HG02870 (cell line): ENCODE measurements around the gene ERP29.
"Not testable (repeated sequence)": the region's sequence is repeated elsewhere in the genome, so short reads cannot be mapped to it uniquely, and the experiment has no call there.

Source experiments
- ATAC-seq: cut with Tn5 transposase; IDR thresholded peaks from one replicate; pipeline ENCODE4 v1.9.1; 2021; ENCODE audit warnings: mild to moderate bottlenecking, moderate library complexity; ENCODE audit not compliant: unreplicated experiment

The ERP29 gene

DNA sequence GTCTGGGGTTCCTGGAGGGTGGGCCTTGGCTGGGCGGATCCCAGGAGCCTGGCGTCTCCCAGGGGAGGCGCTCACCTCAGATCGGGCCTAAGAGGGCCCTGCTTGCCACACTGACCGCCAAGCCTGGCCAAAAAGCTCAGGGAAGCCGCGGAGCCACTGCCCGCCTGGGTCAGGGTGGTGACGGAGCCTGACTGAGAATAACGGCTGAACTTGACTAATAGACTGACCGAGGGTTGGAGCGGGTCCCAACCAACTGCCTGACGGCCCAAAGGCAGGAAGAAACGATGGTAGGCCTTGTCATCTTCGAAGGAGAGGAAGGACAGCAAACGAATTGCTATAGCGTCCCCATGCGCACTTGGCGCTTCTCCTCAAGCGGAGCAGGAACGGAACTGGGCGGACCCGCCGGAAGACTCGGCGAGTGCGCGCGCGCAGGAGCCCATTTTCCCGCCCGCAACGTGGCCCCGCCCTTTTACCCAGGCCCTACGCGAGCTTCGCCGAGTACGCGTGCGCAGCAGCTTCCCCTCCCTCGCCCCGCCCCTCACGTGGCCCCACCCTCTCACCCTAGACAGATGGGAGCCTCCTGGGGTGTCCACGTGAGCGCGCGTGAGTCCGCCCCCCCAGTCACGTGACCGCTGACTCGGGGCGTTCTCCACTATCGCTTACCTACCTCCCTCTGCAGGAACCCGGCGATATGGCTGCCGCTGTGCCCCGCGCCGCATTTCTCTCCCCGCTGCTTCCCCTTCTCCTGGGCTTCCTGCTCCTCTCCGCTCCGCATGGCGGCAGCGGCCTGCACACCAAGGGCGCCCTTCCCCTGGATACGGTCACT lies at the start of gene ERP29, which contains the start of gene TMEM116:
Gene ERP29, plus strand, starts transcription at position 652 of the 826 bp plus-strand sequence. Its CDS starts 40 bp downstream, at position 692.
Gene TMEM116, minus strand, starts transcription at position 391 of the 826 bp plus-strand sequence. CDS start 7,895 bp downstream, outside the sequence.
- ATAC-seq, result peak; percentile 67

DNA sequence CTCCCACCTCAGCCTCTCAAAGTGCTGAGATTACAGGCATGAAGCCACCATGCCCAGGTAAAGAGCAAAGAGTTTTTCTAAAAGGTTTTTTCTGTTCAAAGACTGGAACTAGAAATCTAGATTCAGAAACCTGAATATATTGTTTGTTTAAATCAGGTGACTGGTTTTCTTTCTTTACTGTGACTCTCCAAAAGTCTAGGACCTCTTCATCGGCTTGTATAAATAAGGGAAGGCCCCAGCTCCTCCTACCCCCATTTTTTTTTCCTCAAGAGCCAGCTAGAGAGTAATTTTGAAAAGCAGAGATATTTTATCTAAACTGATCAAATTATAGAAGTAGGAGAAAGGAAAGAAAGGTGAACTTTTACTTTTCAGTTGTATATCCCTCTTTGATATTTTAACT lies 48.3 kb upstream of the ERP29 start:
- ATAC-seq, result no peak

GRCh38 chr12:111971800-111972199 lies 41.4 kb upstream of the ERP29 start:
- ATAC-seq, result no peak

GRCh38 chr12:111975161-111975931 lies 37.9 kb upstream of the ERP29 start:
- no peak for ATAC-seq

- ATAC-seq, result no peak
These were observed 36.9 kb upstream of the ERP29 start for GRCh38 chr12:111976291-111976690.

DNA sequence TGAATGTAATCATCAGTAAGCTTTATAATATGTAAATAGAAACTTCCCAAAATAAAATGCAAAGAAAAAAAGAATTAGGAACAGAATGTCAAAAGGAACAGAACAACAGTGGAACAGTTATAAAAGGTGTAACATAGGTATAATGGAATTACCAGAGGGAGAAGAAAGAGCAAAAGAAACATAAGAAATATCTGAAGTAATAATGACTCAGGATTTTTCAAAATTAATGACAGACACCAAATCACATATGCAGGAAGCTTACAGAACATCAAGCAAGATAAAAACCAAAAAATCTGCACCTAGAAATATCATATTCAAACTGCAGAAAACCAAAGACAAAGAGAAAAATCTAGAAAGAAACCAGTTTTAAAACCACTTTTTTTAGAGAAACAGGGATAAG lies 36.4 kb upstream of the ERP29 start:
- ATAC-seq, result no peak

DNA sequence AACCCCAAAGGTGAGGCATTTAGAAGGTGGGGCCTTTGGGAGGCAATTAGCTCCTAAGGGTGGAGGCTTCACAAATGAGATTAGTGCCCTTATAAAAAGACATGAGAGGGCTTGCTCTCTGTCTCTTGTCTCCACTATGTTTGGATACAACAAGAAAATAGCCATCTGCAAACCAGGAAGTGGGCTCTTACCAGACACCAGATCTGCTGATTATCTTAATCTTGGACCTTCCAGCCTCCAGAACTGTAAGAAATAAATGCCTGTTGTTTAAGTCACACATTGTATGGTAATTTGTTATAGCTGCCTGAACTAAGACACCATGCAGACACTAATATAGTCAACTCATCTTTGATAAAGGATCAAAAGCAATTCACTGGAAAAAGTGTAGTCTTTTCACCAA lies 34.7 kb upstream of the ERP29 start:
- no peak for ATAC-seq

- ATAC-seq, result no peak
These were observed 32.6 kb upstream of the ERP29 start for GRCh38 chr12:111980598-111980997.

- ATAC-seq, result no peak
These were observed 31.2 kb upstream of the ERP29 start for GRCh38 chr12:111981987-111982386.

DNA sequence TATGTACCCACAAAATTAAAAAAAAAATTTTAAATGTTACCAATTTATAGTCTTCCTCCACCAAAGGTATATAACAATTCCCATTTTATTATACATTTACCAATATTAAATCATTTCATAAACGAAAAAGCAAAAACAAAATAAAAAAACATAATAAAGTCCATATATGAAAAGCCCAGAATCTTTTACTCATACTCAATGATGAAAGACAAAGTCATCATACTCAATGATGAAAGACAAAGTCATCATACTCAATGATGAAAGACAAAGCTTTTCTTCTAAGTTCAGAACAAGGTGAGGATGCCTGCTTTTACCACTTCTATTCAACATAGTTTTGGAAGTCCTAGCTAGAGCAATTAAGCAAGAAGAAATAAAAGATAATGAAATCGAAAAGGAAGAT lies 28.4 kb upstream of the ERP29 start:
- no peak for ATAC-seq

DNA sequence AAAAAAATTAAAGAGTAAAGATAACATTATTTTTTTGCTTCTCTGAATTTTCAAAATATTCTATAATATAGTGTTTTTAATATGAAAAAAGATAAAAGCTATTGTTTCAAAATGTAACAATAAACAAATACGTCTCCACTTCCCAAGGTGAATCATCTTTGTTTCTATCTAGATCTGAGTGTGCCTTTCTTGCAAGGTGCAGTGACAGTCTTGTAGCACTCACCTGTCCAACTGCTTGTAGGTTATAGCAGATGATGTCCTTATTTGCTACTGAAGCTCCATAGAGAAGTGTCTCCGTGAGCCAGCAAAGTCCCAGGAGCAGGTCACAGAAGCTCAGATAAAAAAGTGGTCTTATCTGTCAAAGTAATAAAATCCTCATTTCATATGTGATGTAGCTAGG lies 21.7 kb upstream of the ERP29 start:
- no peak for ATAC-seq

- ATAC-seq, result no peak
These were observed 21.3 kb upstream of the ERP29 start for GRCh38 chr12:111991946-111992345.

DNA sequence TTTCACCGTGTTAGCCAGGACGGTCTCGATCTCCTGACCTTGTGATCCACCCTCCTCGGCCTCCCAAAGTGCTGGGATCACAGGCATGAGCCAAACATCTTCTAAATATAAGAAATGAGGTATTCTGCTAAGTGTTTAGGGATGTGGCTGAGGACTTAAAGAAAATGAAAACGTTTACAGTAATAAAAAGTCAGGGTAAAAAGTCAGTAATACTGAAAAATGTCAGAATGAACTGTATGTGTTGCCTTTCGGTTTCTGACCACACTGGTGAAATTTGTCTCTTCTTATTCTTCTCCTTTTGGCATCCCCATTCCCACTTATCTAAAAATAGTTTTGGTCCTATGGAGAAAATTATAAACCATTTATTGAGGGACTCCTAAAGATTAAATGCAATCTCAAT lies 20.8 kb upstream of the ERP29 start:
- no peak for ATAC-seq

DNA sequence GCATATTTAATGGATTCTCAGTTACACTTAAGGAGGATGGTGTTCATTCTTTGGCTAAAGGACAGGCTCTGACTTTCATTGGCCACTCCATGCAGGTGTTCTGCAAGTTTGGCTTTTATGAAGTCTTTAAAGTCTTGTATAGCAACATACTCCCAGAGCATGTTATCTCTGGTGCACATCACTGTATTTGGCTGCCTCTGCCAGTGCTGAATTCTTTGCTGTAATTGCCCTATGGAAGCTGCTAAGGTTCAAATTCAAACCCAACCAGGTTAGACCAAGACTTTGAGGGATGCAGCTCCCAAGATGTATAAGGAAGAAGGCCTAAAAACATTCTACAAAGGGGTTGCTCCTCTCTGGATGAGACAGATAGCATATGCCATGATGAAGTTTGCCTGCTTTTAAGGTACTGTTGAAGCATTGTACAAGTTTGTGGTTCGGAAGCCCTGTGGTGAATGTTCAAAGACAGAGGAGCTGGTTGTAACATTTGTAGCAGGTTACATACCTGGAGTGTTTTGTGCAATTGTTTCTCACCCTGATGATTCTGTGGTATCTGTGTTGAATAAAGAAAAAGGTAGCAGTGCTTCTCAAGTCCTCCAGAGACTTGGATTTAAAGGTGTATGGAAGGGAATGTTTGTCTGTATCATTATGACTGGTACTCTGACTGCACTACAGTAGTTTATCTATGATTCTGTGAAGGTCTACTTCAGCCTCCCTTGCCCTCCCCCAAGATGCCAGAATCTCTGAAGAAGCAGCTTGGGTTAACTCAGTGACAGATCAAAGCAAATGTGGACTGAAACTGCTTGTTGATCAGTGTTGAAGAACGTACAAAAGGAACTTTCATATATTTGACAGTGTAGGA lies 19.7 kb upstream of the ERP29 start:
- peak; percentile 47 for ATAC-seq

- not testable (repeated sequence) for ATAC-seq
These were observed 18.8 kb upstream of the ERP29 start for GRCh38 chr12:111994211-111995111.

DNA sequence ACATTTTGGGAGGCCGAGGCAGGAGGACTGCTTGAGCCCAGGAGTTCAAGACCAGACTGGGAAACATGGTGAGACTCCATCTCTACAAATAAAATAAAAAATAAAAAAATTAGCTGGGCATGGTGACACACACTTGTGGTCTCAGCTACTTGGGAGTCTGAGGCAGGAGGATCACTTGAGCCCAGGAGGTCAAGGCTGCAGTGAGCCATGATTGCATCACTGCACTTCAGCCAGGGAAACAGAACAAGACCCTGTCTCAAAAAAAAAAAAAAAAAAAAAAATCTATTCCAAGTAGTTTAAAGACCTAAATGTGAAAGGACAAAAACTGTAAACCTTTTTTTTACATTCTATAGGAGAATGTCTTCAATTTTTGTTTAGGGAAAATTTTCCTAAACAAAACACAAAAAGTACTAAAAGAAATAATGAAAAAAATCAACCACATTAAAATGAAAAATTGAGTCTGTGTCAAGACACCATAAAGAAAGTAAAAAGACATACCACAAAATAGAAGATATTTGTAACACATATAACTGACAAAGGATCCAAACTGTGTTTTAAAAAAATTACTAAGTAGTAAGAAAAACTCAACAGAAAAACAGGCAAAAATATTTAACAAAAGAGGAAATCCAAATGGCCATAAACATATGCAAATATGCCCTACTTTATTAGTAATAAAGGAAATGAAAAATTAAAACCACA lies 17.3 kb upstream of the ERP29 start:
- ATAC-seq, result no peak

DNA sequence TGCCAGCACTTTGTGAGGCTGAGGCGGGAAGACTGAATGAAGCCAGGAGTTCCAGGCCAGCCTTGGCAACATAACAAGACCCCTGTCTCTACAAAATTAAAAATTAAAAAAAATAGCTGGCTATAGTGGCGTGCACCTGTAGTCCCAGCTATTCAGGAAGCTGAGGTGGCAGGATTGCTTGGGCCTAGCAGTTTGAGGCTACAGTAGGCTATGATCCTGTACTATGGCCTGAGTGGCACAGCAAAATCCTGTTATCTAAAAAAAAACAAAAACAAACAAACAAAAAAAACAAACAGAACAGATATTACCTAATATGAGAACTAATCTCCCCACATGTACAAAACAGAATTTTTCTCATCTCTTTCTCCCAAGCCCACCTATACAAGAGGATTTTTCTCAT lies 15.9 kb upstream of the ERP29 start:
- no peak for ATAC-seq

GRCh38 chr12:111998015-111998414 lies 15.2 kb upstream of the ERP29 start:
- ATAC-seq, result no peak

GRCh38 chr12:111999129-111999528 lies 14.1 kb upstream of the ERP29 start:
- not testable (repeated sequence) for ATAC-seq
